D341Med (cell line): Measurements from ENCODE around the gene ATAD3C.
"Not testable (repeated sequence)": the region's sequence is repeated elsewhere in the genome, so short reads cannot be mapped to it uniquely, and the experiment has no call there.

Experiments
- DNase-seq: peaks from one replicate; pipeline ENCODE4 v3.0.0; 2012; ENCODE audit warnings: low spot score

The ATAD3C gene

GRCh38 chr1:1508775-1509464 is 59.4 kb downstream of the ATAD3C start:
- not testable (repeated sequence) for DNase-seq

DNA sequence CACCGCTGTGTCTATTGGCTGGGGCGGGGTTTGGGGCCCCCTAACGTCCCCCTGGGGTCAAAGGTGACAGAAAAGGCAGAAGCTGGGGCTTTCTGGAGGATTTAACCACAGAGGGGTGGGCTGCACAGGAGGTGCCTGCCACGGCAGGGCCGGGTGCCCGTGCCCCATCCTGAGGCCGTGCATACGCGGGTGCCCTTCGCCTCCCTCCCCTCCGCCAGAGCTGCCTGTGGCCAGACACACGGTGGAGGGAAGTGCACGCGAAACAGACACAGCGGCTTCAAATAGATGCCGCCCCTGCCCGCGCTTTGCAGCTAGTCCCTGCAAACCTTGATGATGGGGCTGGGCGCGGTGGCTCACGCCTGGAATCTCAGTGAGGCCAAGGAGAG is 60.0 kb downstream of the ATAD3C start:
- not testable (repeated sequence) for DNase-seq

DNA sequence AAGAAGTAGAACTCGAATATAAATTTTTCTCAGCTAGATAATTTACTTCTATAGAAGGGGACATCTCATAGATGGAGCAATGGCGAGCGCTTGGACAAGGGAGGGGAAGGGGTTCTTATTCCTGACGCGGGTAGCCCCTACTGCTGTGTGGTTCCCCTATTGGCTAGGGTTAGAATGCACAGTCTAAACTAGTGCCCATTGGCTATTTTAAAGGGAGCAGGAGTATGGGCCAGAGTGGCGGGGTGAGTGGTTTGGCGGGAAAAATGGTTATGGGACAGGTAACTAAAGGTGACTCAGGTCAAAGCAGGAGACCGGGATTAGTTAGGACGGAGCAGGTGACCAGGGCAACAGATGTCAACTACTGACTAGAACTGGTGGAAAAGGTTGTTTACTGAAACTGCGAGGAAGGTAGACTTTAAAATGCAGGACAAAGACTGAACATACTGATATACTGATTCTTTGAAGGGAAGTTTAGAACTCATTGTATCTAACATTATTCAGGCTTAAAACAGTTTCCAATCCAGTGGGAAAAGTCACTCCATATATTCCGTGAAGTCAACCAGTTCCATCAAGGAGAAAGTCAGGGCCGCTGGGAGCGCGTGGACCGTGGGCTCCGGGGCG is 61.5 kb downstream of the ATAD3C start:
- no peak for DNase-seq

- peak; percentile 95 for DNase-seq
These were observed 62.2 kb downstream of the ATAD3C start, which contains the start of gene ATAD3A for GRCh38 chr1:1511533-1512285. Gene ATAD3A (plus strand): TSS chr1:1512162. CDS start chr1:1512269, 107 bp downstream.

GRCh38 chr1:1512425-1512824 is 62.9 kb downstream of the ATAD3C start:
- peak; percentile 37 for DNase-seq

DNA sequence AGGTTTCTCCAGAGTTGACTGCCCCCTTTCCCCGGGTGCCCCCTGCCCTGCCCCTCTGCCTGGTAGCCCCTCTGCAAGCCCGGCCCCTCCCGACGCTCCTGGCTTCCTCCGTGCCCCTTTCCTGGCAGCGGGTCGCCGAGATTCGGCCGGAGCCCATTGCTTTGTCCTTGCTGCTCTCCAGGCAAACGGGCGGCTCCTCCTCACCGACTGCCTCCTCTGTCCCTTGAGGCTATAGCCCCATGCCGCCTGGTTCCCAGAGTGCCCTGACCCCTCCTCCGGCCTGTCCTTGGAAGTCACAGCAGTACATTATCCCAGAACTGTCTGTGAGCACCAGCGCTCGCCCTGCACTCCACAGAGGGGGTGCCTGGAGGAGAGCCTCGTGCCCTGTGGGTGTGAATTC is 64.2 kb downstream of the ATAD3C start:
- DNase-seq, result not testable (repeated sequence)

- not testable (repeated sequence) for DNase-seq
These were observed 64.9 kb downstream of the ATAD3C start for GRCh38 chr1:1514376-1514775.

GRCh38 chr1:1516923-1517322 is 67.4 kb downstream of the ATAD3C start:
- not testable (repeated sequence) for DNase-seq

DNA sequence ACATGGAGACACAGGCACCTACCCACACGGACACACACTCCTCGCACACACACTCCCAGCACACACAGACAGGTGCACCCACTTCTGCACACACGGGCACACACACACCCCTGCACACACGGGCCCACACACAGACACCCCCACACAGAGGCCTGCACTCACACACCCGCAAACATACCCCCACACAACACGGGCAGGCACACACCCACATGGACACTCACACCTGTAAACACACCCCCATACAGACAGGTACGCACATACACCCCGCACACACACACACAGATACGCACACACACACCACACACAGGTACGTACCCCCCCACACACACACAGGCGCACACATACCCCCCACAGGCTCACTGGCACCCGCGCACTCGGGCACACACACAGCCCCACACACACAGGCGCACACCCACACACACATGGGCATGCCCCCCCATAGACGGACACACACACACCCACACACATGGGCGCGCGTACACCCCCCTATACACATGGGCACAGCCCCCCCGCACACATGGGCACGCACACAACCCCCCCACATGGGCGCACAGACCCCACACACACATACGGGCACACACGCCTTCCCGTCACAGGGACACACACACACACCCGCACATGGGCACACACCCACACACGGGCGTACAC is 68.6 kb downstream of the ATAD3C start:
- peak; percentile 19 for DNase-seq

DNA sequence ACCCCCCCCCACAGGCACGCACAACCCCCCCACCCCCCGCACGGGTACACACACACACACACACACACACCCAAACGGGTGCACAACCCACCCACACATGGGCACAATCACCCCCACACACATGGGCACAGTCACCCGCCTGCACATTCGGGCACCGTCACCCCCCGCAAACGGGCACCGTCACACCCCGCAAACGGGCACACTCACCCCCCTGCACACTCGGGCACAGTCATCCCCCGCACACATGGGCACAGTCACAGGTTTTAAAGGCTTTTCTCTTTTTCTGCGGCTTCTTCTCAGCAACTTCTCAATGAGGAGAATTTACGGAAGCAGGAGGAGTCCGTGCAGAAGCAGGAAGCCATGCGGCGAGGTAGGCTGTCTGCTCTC is 69.1 kb downstream of the ATAD3C start:
- DNase-seq, result peak; percentile 23
